IMR-90 (cell line): ENCODE data around the gene P4HA3.

Experiments
- MAFK ChIP-seq: IDR thresholded peaks from 2 replicates; pipeline ENCODE4 v1.6.1; 2012; ENCODE audit warnings: low read depth, low read length, improper control_type of control experiment
- MAZ ChIP-seq: IDR thresholded peaks from 2 replicates; pipeline ENCODE4 v1.6.1; 2012; ENCODE audit warnings: low read depth, mild to moderate bottlenecking, low read length, improper control_type of control experiment, moderate library complexity, borderline replicate concordance
- MXI1 ChIP-seq: IDR thresholded peaks from 2 replicates; pipeline ENCODE4 v1.6.1; 2012; ENCODE audit warnings: low read depth, mild to moderate bottlenecking, low read length, moderate library complexity, borderline replicate concordance
- POLR2A ChIP-seq: IDR thresholded peaks from 2 replicates; pipeline ENCODE4 v1.6.1; 2012; ENCODE audit warnings: mild to moderate bottlenecking, low read depth, low read length
- RAD21 ChIP-seq: IDR thresholded peaks from 2 replicates; pipeline ENCODE4 v1.6.1; 2012; ENCODE audit warnings: low read length, improper control_type of control experiment
- RFX5 ChIP-seq: IDR thresholded peaks from 2 replicates; pipeline ENCODE4 v1.8.0; 2012; ENCODE audit warnings: low read depth, mild to moderate bottlenecking, low read length, moderate library complexity
- TF ChIP-seq, protein P1 (sequence below): conservative IDR thresholded peaks from 2 replicates; pipeline ENCODE4 v1.5.1; 2012; ENCODE audit warnings: mild to moderate bottlenecking, low read depth, low read length, improper control_type of control experiment

DNA sequence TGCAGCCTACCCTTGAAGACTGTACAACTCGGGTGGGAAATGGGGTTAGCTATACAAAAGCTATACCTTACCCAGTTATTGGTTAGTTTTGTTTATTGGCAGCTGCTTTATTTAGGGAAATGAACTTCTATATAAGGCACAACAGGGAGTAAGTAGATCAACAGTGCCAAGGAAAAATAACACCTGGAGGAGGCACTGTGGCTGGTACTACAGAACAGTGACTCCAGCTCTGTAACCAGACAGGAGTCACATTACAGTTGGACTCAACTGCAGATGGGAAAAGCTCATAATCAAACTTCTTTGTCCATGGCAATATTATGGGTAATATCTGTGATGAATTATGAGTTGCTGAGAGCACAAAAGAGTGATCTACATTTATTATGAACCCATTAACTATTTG lies 14.0 kb downstream of the P4HA3 start:
- TF ChIP-seq RFX5 = no peak
- TF ChIP-seq, protein P1, sequence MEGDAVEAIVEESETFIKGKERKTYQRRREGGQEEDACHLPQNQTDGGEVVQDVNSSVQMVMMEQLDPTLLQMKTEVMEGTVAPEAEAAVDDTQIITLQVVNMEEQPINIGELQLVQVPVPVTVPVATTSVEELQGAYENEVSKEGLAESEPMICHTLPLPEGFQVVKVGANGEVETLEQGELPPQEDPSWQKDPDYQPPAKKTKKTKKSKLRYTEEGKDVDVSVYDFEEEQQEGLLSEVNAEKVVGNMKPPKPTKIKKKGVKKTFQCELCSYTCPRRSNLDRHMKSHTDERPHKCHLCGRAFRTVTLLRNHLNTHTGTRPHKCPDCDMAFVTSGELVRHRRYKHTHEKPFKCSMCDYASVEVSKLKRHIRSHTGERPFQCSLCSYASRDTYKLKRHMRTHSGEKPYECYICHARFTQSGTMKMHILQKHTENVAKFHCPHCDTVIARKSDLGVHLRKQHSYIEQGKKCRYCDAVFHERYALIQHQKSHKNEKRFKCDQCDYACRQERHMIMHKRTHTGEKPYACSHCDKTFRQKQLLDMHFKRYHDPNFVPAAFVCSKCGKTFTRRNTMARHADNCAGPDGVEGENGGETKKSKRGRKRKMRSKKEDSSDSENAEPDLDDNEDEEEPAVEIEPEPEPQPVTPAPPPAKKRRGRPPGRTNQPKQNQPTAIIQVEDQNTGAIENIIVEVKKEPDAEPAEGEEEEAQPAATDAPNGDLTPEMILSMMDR = no peak
- TF ChIP-seq MAFK = no peak
- TF ChIP-seq MAZ = no peak
- TF ChIP-seq POLR2A = no peak
- TF ChIP-seq MXI1 = no peak
- no peak for TF ChIP-seq RAD21
